ENCODE data around the gene PRRT4. TPM values are rescaled to one million over a fixed set of nuclear protein-coding genes. Genes with fewer than 3 reads are reported as not detected.

The PRRT4 gene
- total RNA-seq, 1 experiment from 2014 or later: not detected

Other genes with a start within 250 kb of the PRRT4 start
- gene LEP, start 120.4 kb downstream of the PRRT4 start, total RNA-seq (2014; rRNA removed; shearing (Covaris generic)): not detected in 2 replicates
- 11.7 and 11.8 TPM in 2 replicates for gene RBM28, start 17.8 kb downstream of the PRRT4 start, total RNA-seq (2014; rRNA removed; shearing (Covaris generic))
- gene IMPDH1, start 48.3 kb upstream of the PRRT4 start, total RNA-seq (2014; rRNA removed; shearing (Covaris generic)): 63.2 and 75.8 TPM in 2 replicates
- gene HILPDA, start 94.2 kb upstream of the PRRT4 start, total RNA-seq (2014; rRNA removed; shearing (Covaris generic)): 18.7 and 29.1 TPM in 2 replicates
- 29.2 and 30.8 TPM in 2 replicates for gene METTL2B, start 115.1 kb upstream of the PRRT4 start, total RNA-seq (2014; rRNA removed; shearing (Covaris generic))

All from RPMI7951 (cell line).